OCI-LY7 (cell line): Measurements from ENCODE around the gene RBL1. TPM values are rescaled to one million over a fixed set of nuclear protein-coding genes. Genes with fewer than 3 reads are reported as not detected.
A peak's percentile ranks its signal among the peaks of the same experiment; 100 is the strongest.

Source experiments
- BruUV-seq: library from RNA; stranded (reverse); fragments of 400-500 nt; replicated peaks from 2 replicates; lab custom pipeline; 2021; lab: Mats Ljungman, UMichigan
- CTCF ChIA-PET: fragments of 300-600 bp; sonication (Branson Sonifier 250); formaldehyde crosslinking; loops from one replicate; lab custom pipeline; 2022; ENCODE audit warnings: antibody characterized with exemption; ENCODE audit not compliant: unreplicated experiment; lab: Charles Lee
- POLR2A ChIA-PET: fragments of 300-600 bp; sonication (Branson Sonifier 250); formaldehyde crosslinking; loops from one replicate; lab custom pipeline; 2022; ENCODE audit warnings: antibody characterized with exemption; lab: Charles Lee
- DNase-seq: peaks from one replicate; pipeline ENCODE4 v3.0.0-alpha.2; 2015; ENCODE audit warnings: low spot score
- H2AFZ ChIP-seq: fragments of 200-600 bp; sonication (generic), shearing (Covaris generic); 2 replicates; pipeline ENCODE4 v1.6.1; 2014; ENCODE audit warnings: mild to moderate bottlenecking, antibody characterized with exemption, low read length, moderate library complexity
- H3K27ac ChIP-seq: fragments of 200-600 bp; sonication (generic); 2 replicates; pipeline ENCODE4 v1.5.1; 2014; ENCODE audit warnings: mixed run types, low read depth, mild to moderate bottlenecking, moderate library complexity, low read length, inconsistent platforms; ENCODE audit not compliant: poor library complexity, severe bottlenecking
- H3K36me3 ChIP-seq: fragments of 200-600 bp; sonication (generic); 2 replicates; pipeline ENCODE4 v1.6.1; 2014; ENCODE audit warnings: mild to moderate bottlenecking, antibody characterized with exemption, low read length, moderate library complexity, mixed read lengths; ENCODE audit not compliant: insufficient read depth
- H3K4me1 ChIP-seq: fragments of 200-600 bp; sonication (generic); 2 replicates; pipeline ENCODE4 v1.5.1; 2014; ENCODE audit warnings: mild to moderate bottlenecking, low read length; ENCODE audit not compliant: insufficient read depth, poor library complexity, severe bottlenecking
- H3K4me2 ChIP-seq: fragments of 200-600 bp; sonication (generic); 2 replicates; pipeline ENCODE4 v1.6.1; 2014; ENCODE audit warnings: mild to moderate bottlenecking, low read length
- H3K4me3 ChIP-seq: fragments of 200-600 bp; sonication (generic); 2 replicates; pipeline ENCODE4 v1.5.1; 2014; ENCODE audit warnings: mild to moderate bottlenecking, low read depth, low read length; ENCODE audit not compliant: poor library complexity, severe bottlenecking
- H3K79me2 ChIP-seq: fragments of 200-600 bp; sonication (generic); 2 replicates; pipeline ENCODE4 v1.6.1; 2016; ENCODE audit warnings: low read depth, mild to moderate bottlenecking, low read length, moderate library complexity, mixed read lengths; ENCODE audit not compliant: insufficient read depth
- H3K9me2 ChIP-seq: fragments of 200-600 bp; sonication (generic); 2 replicates; pipeline ENCODE4 v1.6.1; 2016; ENCODE audit warnings: mild to moderate bottlenecking, low read length, mixed read lengths; ENCODE audit not compliant: insufficient read depth
- H3K9me3 ChIP-seq: fragments of 200-600 bp; sonication (generic); 2 replicates; pipeline ENCODE4 v1.6.1; 2014; ENCODE audit warnings: mild to moderate bottlenecking, mixed run types, low read length, mixed read lengths
- H4K20me1 ChIP-seq: fragments of 200-600 bp; sonication (generic); 2 replicates; pipeline ENCODE4 v1.6.1; 2014; ENCODE audit warnings: mild to moderate bottlenecking, antibody characterized with exemption, low read length, moderate library complexity, mixed read lengths; ENCODE audit not compliant: insufficient read depth
- CTCF ChIP-seq: fragments of 200-600 bp; sonication (generic); conservative IDR thresholded peaks from 2 replicates; pipeline ENCODE4 v1.5.1; 2014; ENCODE audit warnings: mild to moderate bottlenecking, antibody characterized with exemption, low read length, moderate library complexity, mixed read lengths
- EZH2phosphoT487 ChIP-seq: fragments of 200-600 bp; sonication (generic); IDR thresholded peaks from 2 replicates; pipeline ENCODE4 v1.6.1; 2018; ENCODE audit warnings: low read depth, borderline replicate concordance, mild to moderate bottlenecking, mixed run types, antibody characterized with exemption, low read length, moderate library complexity, mixed read lengths
- intact Hi-C: fragments of 100-400 bp; cut with micrococcal nuclease; formaldehyde crosslinking; loops from one replicate; pipeline ENCODE4 v1.10.0; 2022; ENCODE audit not compliant: unreplicated experiment
- small RNA-seq: library from RNA; depleted of rRNA; stranded (forward); fragments of <200 nt; gene quantifications from one replicate; pipeline ENCODE3, GENCODE V24; 2014
- total RNA-seq, 2 experiments: library from RNA; depleted of rRNA in 1 of 2; stranded (reverse); fragments of >200 nt in 1 of 2; shearing (Covaris generic) in 1 of 2; gene quantifications; 2 replicates each; pipeline ENCODE4 v1.2.3, GENCODE V29; 2014 to 2022

Gene RBL1
- total RNA-seq, 2 experiments from 2014 or later: 41.5 to 63.0 TPM

GRCh38 chr20:36951198-36951978 lies 144.4 kb downstream of the RBL1 start, which contains the start of gene SAMHD1:
TSS of gene SAMHD1 (minus strand) at chr20:36951708. CDS start at chr20:36951643, 65 bp downstream.
- intact Hi-C loops: loop anchor here (5.0 kb wide), 1 partner anchor 146 kb away; the partner anchor contains the start of gene RBL1
- Histone ChIP-seq H3K9me2 (no peaks in the 10 kb centered on the region), H3K4me1 (peaks cover 28% of the 10 kb centered on the region), H2AFZ (peak within 1 kb of the TSS; percentile 99), H3K27ac (peak within 1 kb of the TSS; percentile 41), H4K20me1 (0 out of 2 replicates have a peak, but pooled peaks cover 7% of the 10 kb centered on the region), H3K36me3 (peaks cover 6% of the 10 kb centered on the region; the same call in 1 of the 2 replicates), H3K4me3 (peak within 1 kb of the TSS; percentile 77), H3K79me2 (peaks cover 14% of the 10 kb centered on the region; the same call in 1 of the 2 replicates), H3K9me3 (no peaks in the 10 kb centered on the region), H3K4me2 (peak within 1 kb of the TSS; percentile 90)
- POLR2A ChIA-PET: no interaction called here
- BruUV-seq: no TSS peak
- DNase-seq: peak; percentile 99
- no peak for TF ChIP-seq CTCF
- CTCF ChIA-PET: no interaction called here

GRCh38 chr20:36950414-36951197 lies 145.2 kb downstream of the RBL1 start:
- peak; percentile 29 for DNase-seq
- BruUV-seq: no TSS peak
- peak overlapping the region; percentile 39 for H3K27ac ChIP-seq
- H3K9me2 ChIP-seq: no peaks in the 10 kb centered on the region
- TF ChIP-seq CTCF: no peak
- no peak for TF ChIP-seq EZH2phosphoT487
- H3K4me2 ChIP-seq: peak overlapping the region; percentile 90
- H3K4me3 ChIP-seq: peak overlapping the region; percentile 77
- H2AFZ ChIP-seq: peak overlapping the region; percentile 99
- ChIA-PET CTCF (no interaction called here), POLR2A (no interaction called here)
- H3K79me2 ChIP-seq: peaks cover 14% of the 10 kb centered on the region; the same call in 1 of the 2 replicates
- peaks cover 28% of the 10 kb centered on the region for H3K4me1 ChIP-seq
- H4K20me1 ChIP-seq: 0 out of 2 replicates have a peak, but pooled peaks cover 7% of the 10 kb centered on the region
- intact Hi-C loops: loop anchor here (5.0 kb wide), 1 partner anchor 147 kb away; the partner anchor contains the start of gene RBL1
- peaks cover 8% of the 10 kb centered on the region; the same call in 1 of the 2 replicates for H3K36me3 ChIP-seq
- no peaks in the 10 kb centered on the region for H3K9me3 ChIP-seq

Small RNA genes within 50 kb of the gene (small RNA-seq; reads per million reads assigned to genes)
- not detected for gene RPS3AP3

Other genes with a start within 250 kb of the RBL1 start
- 0.18 TPM in 1 of 2 replicates, not detected in the other for gene TLDC2, start 219.9 kb downstream of the RBL1 start, total RNA-seq (2014; rRNA removed; shearing (Covaris generic))
- not detected in 2 replicates for gene TLDC2, start 219.9 kb downstream of the RBL1 start, total RNA-seq (2022)
- gene SAMHD1, start 144.3 kb downstream of the RBL1 start, total RNA-seq (2014; rRNA removed; shearing (Covaris generic)): 7.9 and 10.6 TPM in 2 replicates
- gene SAMHD1, start 144.3 kb downstream of the RBL1 start, total RNA-seq (2022): 13.7 and 20.8 TPM in 2 replicates
- 89.5 and 110 TPM in 2 replicates for gene RPN2, start 83.3 kb upstream of the RBL1 start, total RNA-seq (2014; rRNA removed; shearing (Covaris generic))
- 130 and 138 TPM in 2 replicates for gene RPN2, start 83.3 kb upstream of the RBL1 start, total RNA-seq (2022)
- gene MROH8, start 83.6 kb upstream of the RBL1 start, total RNA-seq (2014; rRNA removed; shearing (Covaris generic)): 1.3 and 2.7 TPM in 2 replicates
- gene MROH8, start 83.6 kb upstream of the RBL1 start, total RNA-seq (2022): 3.9 and 5.7 TPM in 2 replicates
- gene GHRH, start 165.8 kb upstream of the RBL1 start, total RNA-seq (2014; rRNA removed; shearing (Covaris generic)): not detected in 2 replicates
- not detected in 2 replicates for gene GHRH, start 165.8 kb upstream of the RBL1 start, total RNA-seq (2022)
- gene MANBAL, start 193.7 kb upstream of the RBL1 start, total RNA-seq (2014; rRNA removed; shearing (Covaris generic)): 2.7 and 5.7 TPM in 2 replicates
- 12.7 and 13.0 TPM in 2 replicates for gene MANBAL, start 193.7 kb upstream of the RBL1 start, total RNA-seq (2022)